Dermis lymphatic vessel endothelial cell (primary cell): ENCODE measurements around the gene XAGE3. TPM values are rescaled to one million over a fixed set of nuclear protein-coding genes. Genes with fewer than 3 reads are reported as not detected.

Experiments used
- total RNA-seq: library from RNA; depleted of rRNA; stranded (reverse); fragments of >200 nt; gene quantifications from 2 replicates; pipeline ENCODE4 v1.2.1, GENCODE V29; 2014

Gene XAGE3, protein sequence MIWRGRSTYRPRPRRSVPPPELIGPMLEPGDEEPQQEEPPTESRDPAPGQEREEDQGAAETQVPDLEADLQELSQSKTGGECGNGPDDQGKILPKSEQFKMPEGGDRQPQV
- total RNA-seq = not detected in 2 replicates

GRCh38 chrX:52867610-52868348 is at the start of gene XAGE3:
TSS of gene XAGE3 (minus strand) at chrX:52868083. CDS start at chrX:52867133, 950 bp downstream.

DNA sequence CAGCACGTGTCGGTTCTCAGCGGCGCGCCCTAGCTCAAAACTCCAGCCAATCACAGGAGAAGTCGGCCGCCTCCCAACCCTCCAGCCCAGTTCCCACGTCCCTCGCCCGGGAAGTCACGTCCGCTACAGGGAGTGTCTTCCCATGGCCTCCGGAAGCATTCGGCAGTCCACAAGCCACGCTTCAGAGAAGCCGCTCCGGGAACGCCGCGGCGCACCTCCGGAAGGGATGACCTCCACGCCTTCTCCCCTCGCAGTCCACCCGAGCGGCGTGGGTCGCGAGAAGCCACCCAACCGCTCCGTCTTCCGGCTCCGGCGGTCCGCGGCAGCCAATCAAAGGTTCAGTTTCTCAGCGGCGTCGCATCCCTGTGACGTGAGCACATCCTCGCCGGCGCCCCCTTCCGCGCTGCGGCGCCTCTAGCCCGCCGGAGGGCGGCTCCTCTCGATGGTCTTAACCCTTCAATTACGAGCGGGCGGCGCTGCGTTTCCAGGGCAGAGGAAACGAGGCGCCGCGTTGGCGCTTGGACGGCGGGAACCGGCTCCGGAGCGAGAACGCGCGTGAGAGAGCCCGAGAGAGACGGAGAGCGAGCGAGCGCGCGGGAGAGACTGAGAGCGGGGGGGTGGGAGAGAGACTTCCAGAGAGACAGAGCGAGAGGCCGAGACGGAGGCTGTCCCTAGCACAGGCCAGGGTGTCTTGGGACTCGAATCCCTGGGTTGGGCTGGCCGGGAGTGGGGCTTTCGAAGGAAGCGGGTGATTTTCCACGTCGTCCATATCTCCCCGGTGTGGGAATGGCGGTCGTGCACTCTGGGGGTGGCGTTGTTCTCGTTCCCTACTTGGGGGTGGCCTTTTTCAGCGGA is 29.2 kb upstream of the XAGE3 start, which contains the start of gene FAM156B:
Gene FAM156B (plus strand): TSS at position 476 of the 855 bp plus-strand sequence. CDS start 9,896 bp downstream, outside the sequence.

Other genes with a start within 250 kb of the XAGE3 start
- not detected in 2 replicates for gene SSX7, start 213.2 kb downstream of the XAGE3 start, total RNA-seq
- not detected in 2 replicates for gene SSX2, start 160.9 kb downstream of the XAGE3 start, total RNA-seq
- gene SSX2B, start 116.8 kb downstream of the XAGE3 start, total RNA-seq = not detected in 2 replicates
- not detected in 2 replicates for gene SPANXN5, start 70.7 kb downstream of the XAGE3 start, total RNA-seq
- gene XAGE5, start 56.8 kb downstream of the XAGE3 start, total RNA-seq = not detected in 2 replicates
- 4.6 and 5.7 TPM in 2 replicates for gene FAM156B, start 29.2 kb upstream of the XAGE3 start, total RNA-seq
- 7.0 and 7.2 TPM in 2 replicates for gene FAM156A, start 90.4 kb upstream of the XAGE3 start, total RNA-seq
- gene GPR173, start 180.7 kb upstream of the XAGE3 start, total RNA-seq = 1.1 and 1.5 TPM in 2 replicates
- 9.0 and 14.0 TPM in 2 replicates for gene TSPYL2, start 214.3 kb upstream of the XAGE3 start, total RNA-seq
- gene KANTR, start 226.1 kb upstream of the XAGE3 start, total RNA-seq = 5.1 and 6.8 TPM in 2 replicates